A549 (cell line): Measurements from ENCODE around the gene NKAIN2. TPM values are rescaled to one million over a fixed set of nuclear protein-coding genes. Genes with fewer than 3 reads are reported as not detected.

Experiments
- ATAC-seq, 2 experiments: fragments of 200-7000 bp in 1 of 2; fragments of >200 bp in 1 of 2; cut with Nextera tagmentation in 1 of 2; cut with Tn5 transposase in 1 of 2; 3 replicates each; pipeline versions ENCODE4 v1.8.0 to v1.9.1; 2018 to 2020; ENCODE audit warnings: mild to moderate bottlenecking in 1 of 2, moderate library complexity in 1 of 2
- CTCF ChIA-PET: fragments of 300-600 bp; sonication (Branson Sonifier 250); formaldehyde crosslinking; extraction: SDS; loops from one replicate; lab custom pipeline; 2021; ENCODE audit warnings: antibody characterized with exemption, inconsistent platforms; lab: Yijun Ruan, JAX
- POLR2A ChIA-PET: fragments of 350-600 bp; formaldehyde crosslinking; extraction: SDS; loops from one replicate; lab custom pipeline; 2021; ENCODE audit warnings: antibody characterized with exemption, inconsistent platforms; lab: Yijun Ruan, JAX
- DNase-seq, 2 experiments: peaks; one replicate each; pipeline versions ENCODE4 v3.0.0 to v3.0.0-alpha.2; 2011 to 2016; ENCODE audit warnings: low read depth in 1 of 2, low spot score in 1 of 2
- FAIRE-seq: peaks from 2 replicates; lab custom pipeline; 2011; peaks lifted over from hg19 to GRCh38; lab: Jason Lieb, UNC
- H3K27ac ChIP-seq, 2 experiments: fragments of >200 bp; sonication (Bioruptor Twin); formaldehyde crosslinking; 3 replicates each; pipeline ENCODE4 v1.5.1; 2016 to 2017
- H3K4me1 ChIP-seq: fragments of >200 bp; sonication (Bioruptor Twin); formaldehyde crosslinking; 3 replicates; pipeline ENCODE4 v1.6.1; 2016
- H3K4me2 ChIP-seq: fragments of >200 bp; sonication (Bioruptor Twin); formaldehyde crosslinking; 3 replicates; pipeline ENCODE4 v1.6.1; 2016
- H3K4me3 ChIP-seq: fragments of >200 bp; sonication (Bioruptor Twin); formaldehyde crosslinking; 3 replicates; pipeline ENCODE4 v1.5.1; 2016
- H3K9me3 ChIP-seq: fragments of >200 bp; sonication (Bioruptor Twin); formaldehyde crosslinking; 3 replicates; pipeline ENCODE4 v1.6.1; 2016
- CBX8 ChIP-seq: fragments of 200-600 bp; sonication (generic); IDR thresholded peaks from 2 replicates; pipeline ENCODE4 v1.6.1; 2016
- CHD2 ChIP-seq: fragments of 150-350 bp; IDR thresholded peaks from 2 replicates; pipeline ENCODE4 v1.6.1; 2014; ENCODE audit warnings: low read length; ENCODE audit not compliant: partially characterized antibody
- EHMT2 ChIP-seq: fragments of 200-600 bp; sonication (generic); IDR thresholded peaks from 2 replicates; pipeline ENCODE4 v1.6.1; 2016; ENCODE audit warnings: antibody characterized with exemption, low read depth, mild to moderate bottlenecking, moderate library complexity
- EP300 ChIP-seq, 2 experiments: fragments of >200 bp; sonication (Bioruptor Twin); formaldehyde crosslinking; IDR thresholded peaks; 2 replicates in 1 of 2; 3 replicates in 1 of 2; pipeline ENCODE4 v1.6.1; 2016 to 2017
- ESRRA ChIP-seq: fragments of 150-350 bp; IDR thresholded peaks from 2 replicates; pipeline ENCODE4 v1.6.1; 2014; ENCODE audit warnings: mild to moderate bottlenecking, low read length, borderline replicate concordance
- FOSL2 ChIP-seq, 2 experiments: fragments of 450-650 bp in 1 of 2; fragments of >200 bp in 1 of 2; sonication (Bioruptor Twin) in 1 of 2; formaldehyde crosslinking; IDR thresholded peaks; 2 replicates each; pipeline versions ENCODE4 v1.5.0 to v1.6.1; 2016 to 2020; ENCODE audit warnings: mild to moderate bottlenecking in 1 of 2, moderate library complexity in 1 of 2
- HEYL ChIP-seq: fragments of 250-450 bp; sonication (Bioruptor Pico); IDR thresholded peaks from 2 replicates; pipeline ENCODE4 v1.8.0; 2021; ENCODE audit warnings: mild to moderate bottlenecking, moderate library complexity
- HOXA7 ChIP-seq: fragments of 250-450 bp; sonication (Bioruptor Pico); IDR thresholded peaks from 2 replicates; pipeline ENCODE4 v1.5.0; 2020; ENCODE audit warnings: mild to moderate bottlenecking, moderate library complexity
- HOXB5 ChIP-seq: fragments of 250-450 bp; sonication (Bioruptor Pico); IDR thresholded peaks from 2 replicates; pipeline ENCODE4 v1.5.0; 2020; ENCODE audit warnings: mild to moderate bottlenecking, moderate library complexity
- JUNB ChIP-seq: fragments of >200 bp; sonication (Bioruptor Twin); formaldehyde crosslinking; IDR thresholded peaks from 2 replicates; pipeline ENCODE4 v1.6.1; 2016
- KDM1A ChIP-seq: fragments of 200-600 bp; sonication (generic); IDR thresholded peaks from 2 replicates; pipeline ENCODE4 v1.6.1; 2016; ENCODE audit warnings: low read depth, mild to moderate bottlenecking
- KDM5A ChIP-seq: fragments of 200-600 bp; sonication (generic); IDR thresholded peaks from 2 replicates; pipeline ENCODE4 v1.6.1; 2016; ENCODE audit warnings: antibody characterized with exemption, mild to moderate bottlenecking
- MAFK ChIP-seq: fragments of 450-650 bp; IDR thresholded peaks from 2 replicates; pipeline ENCODE4 v1.6.1; 2014; ENCODE audit not compliant: partially characterized antibody
- MAZ ChIP-seq: fragments of 150-350 bp; IDR thresholded peaks from 2 replicates; pipeline ENCODE4 v1.6.1; 2014; ENCODE audit warnings: antibody characterized with exemption, low read depth, low read length, borderline replicate concordance
- NFE2L2 ChIP-seq: fragments of 150-350 bp; conservative IDR thresholded peaks from 2 replicates; pipeline ENCODE4 v1.6.1; 2014; ENCODE audit warnings: low read length
- NR3C1 ChIP-seq: fragments of >200 bp; sonication (Bioruptor Twin); formaldehyde crosslinking; IDR thresholded peaks from 3 replicates; pipeline ENCODE4 v1.6.1; 2017
- RAD21 ChIP-seq, 2 experiments: fragments of >200 bp in 1 of 2; sonication (Bioruptor Twin) in 1 of 2; formaldehyde crosslinking in 1 of 2; IDR thresholded peaks in 1 of 2; conservative IDR thresholded peaks in 1 of 2; 2 replicates in 1 of 2; 3 replicates in 1 of 2; pipeline ENCODE4 v1.6.1; 2012 to 2018; ENCODE audit warnings: inconsistent platforms in 1 of 2
- RFX5 ChIP-seq: fragments of 450-650 bp; IDR thresholded peaks from 2 replicates; pipeline ENCODE4 v1.7.1; 2014; ENCODE audit warnings: antibody characterized with exemption, mild to moderate bottlenecking, moderate library complexity
- SMC3 ChIP-seq: fragments of >200 bp; sonication (Bioruptor Twin); formaldehyde crosslinking; IDR thresholded peaks from 3 replicates; pipeline ENCODE4 v1.6.1; 2018; ENCODE audit warnings: inconsistent platforms
- SREBF2 ChIP-seq: fragments of 450-650 bp; IDR thresholded peaks from 2 replicates; pipeline ENCODE4 v1.6.1; 2014; ENCODE audit warnings: mild to moderate bottlenecking, moderate library complexity
- TP53 ChIP-seq: fragments of 250-450 bp; sonication (Bioruptor Pico); IDR thresholded peaks from 2 replicates; pipeline ENCODE4 v1.5.0; 2021; ENCODE audit warnings: mild to moderate bottlenecking, moderate library complexity
- ZSCAN20 ChIP-seq: fragments of 250-450 bp; sonication (Bioruptor Pico); IDR thresholded peaks from 2 replicates; pipeline ENCODE4 v1.8.0; 2022; ENCODE audit warnings: mild to moderate bottlenecking, moderate library complexity
- WGBS: methylation state at CpG from one replicate; pipeline ENCODE4 v1.1.6; 2017; ENCODE audit errors: missing lambda C conversion rate; 5-methylcytosine and 5-hydroxymethylcytosine counted together
- polyA plus RNA-seq, 4 experiments: library from polyadenylated mRNA; depleted of rRNA in 3 of 4; stranded (reverse); fragments of >200 nt; fragmentation: RNase III in 1 of 4; extraction: RNeasy Plus Mini Kit Qiagen cat#74134 plus additional on column Dnase treatment in 1 of 4; gene quantifications; 2 replicates in 3 of 4; 3 replicates in 1 of 4; pipeline ENCODE4 v1.2.3, GENCODE V29; 2011 to 2017
- TF ChIP-seq, protein P1 (sequence below): fragments of 150-350 bp; IDR thresholded peaks from 2 replicates; pipeline ENCODE4 v1.6.1; 2014; ENCODE audit warnings: low read depth, mild to moderate bottlenecking, low read length
- TF ChIP-seq, protein P2 (sequence below): fragments of 250-450 bp; sonication (Bioruptor Pico); IDR thresholded peaks from 2 replicates; pipeline ENCODE4 v1.5.0; 2020; ENCODE audit warnings: low read depth, mild to moderate bottlenecking, moderate library complexity
- TF ChIP-seq, protein P3 (sequence below): IDR thresholded peaks from 2 replicates; pipeline ENCODE4 v1.6.1; 2012
- TF ChIP-seq, protein P4 (sequence below): fragments of >200 bp; sonication (Bioruptor Twin); formaldehyde crosslinking; IDR thresholded peaks from 3 replicates; pipeline ENCODE4 v1.6.1; 2016
- TF ChIP-seq, protein P5 (sequence below): fragments of >200 bp; sonication (Bioruptor Twin); formaldehyde crosslinking; IDR thresholded peaks from 2 replicates; pipeline ENCODE4 v1.6.1; 2016

Gene NKAIN2
- polyA plus RNA-seq, 2 of the 4 experiments (the other 2 are of a cell fraction) = not detected

DNA sequence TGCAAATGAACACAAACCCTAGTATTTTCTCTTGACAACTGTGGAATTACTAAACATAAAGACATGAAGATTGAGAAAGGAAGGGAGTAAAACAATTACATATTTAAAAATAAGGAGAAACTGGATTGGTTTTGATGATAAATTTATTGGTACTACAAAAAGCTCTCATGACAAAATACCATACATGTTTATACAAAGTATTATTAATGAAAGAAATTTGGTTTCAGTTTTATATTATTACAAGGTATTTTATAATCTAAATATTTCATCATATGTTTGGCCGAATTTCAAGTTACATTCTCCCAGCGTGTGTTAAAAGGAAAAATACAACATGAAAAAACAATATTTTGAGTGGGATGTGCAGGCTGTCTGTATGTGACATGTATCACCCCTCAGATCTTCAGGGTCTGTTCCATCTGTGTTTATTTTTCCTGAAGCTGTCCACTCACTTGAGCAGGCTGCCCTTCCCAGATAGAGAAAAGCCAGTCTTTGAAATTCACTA lies 568.4 kb downstream of the NKAIN2 start:
- ATAC-seq = no peak
- H3K27ac ChIP-seq = no peak overlapping the region
- TF ChIP-seq CBX8 = no peak
- TF ChIP-seq, protein P1, sequence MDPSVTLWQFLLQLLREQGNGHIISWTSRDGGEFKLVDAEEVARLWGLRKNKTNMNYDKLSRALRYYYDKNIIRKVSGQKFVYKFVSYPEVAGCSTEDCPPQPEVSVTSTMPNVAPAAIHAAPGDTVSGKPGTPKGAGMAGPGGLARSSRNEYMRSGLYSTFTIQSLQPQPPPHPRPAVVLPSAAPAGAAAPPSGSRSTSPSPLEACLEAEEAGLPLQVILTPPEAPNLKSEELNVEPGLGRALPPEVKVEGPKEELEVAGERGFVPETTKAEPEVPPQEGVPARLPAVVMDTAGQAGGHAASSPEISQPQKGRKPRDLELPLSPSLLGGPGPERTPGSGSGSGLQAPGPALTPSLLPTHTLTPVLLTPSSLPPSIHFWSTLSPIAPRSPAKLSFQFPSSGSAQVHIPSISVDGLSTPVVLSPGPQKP = no peak
- TF ChIP-seq SREBF2 = no peak
- TF ChIP-seq, protein P2, sequence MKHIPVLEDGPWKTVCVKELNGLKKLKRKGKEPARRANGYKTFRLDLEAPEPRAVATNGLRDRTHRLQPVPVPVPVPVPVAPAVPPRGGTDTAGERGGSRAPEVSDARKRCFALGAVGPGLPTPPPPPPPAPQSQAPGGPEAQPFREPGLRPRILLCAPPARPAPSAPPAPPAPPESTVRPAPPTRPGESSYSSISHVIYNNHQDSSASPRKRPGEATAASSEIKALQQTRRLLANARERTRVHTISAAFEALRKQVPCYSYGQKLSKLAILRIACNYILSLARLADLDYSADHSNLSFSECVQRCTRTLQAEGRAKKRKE (CRISPR knock-in tag) = no peak
- no peak for TF ChIP-seq HEYL
- TF ChIP-seq KDM5A = no peak
- no peak for TF ChIP-seq EHMT2
- TF ChIP-seq, protein P3, sequence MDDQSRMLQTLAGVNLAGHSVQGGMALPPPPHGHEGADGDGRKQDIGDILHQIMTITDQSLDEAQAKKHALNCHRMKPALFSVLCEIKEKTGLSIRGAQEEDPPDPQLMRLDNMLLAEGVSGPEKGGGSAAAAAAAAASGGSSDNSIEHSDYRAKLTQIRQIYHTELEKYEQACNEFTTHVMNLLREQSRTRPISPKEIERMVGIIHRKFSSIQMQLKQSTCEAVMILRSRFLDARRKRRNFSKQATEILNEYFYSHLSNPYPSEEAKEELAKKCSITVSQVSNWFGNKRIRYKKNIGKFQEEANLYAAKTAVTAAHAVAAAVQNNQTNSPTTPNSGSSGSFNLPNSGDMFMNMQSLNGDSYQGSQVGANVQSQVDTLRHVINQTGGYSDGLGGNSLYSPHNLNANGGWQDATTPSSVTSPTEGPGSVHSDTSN = no peak
- TF ChIP-seq ZSCAN20 (CRISPR knock-in tag) = no peak
- TF ChIP-seq FOSL2 (IDR thresholded peaks at IDR 0.05) = no peak
- no peak for TF ChIP-seq FOSL2 (CRISPR knock-in tag; IDR thresholded peaks at IDR 0.05)
- TF ChIP-seq RFX5 = no peak
- no peak for TF ChIP-seq MAZ
- TF ChIP-seq RAD21 (conservative IDR thresholded peaks at IDR 0.05 in 1 of 2, IDR thresholded peaks at IDR 0.05 in 1 of 2) = no peak
- TF ChIP-seq EP300 (IDR thresholded peaks at IDR 0.05) = no peak
- TF ChIP-seq ESRRA = no peak
- TF ChIP-seq CHD2 = no peak
- no peak for TF ChIP-seq JUNB
- no peak for TF ChIP-seq NR3C1
- TF ChIP-seq, all 56 proteins: peak for 0
- Histone ChIP-seq H3K4me1 (no peaks in the 10 kb centered on the region), H3K9me3 (no peaks in the 10 kb centered on the region), H3K4me2 (peak overlapping the region; percentile 10; the same call in 1 of the 3 replicates), H3K4me3 (no peak overlapping the region)
- WGBS = 5% methylated on average over 2 of the region's 2 CpGs
- FAIRE-seq (no peak), DNase-seq (no peak)
- ChIA-PET CTCF (no interaction called here), POLR2A (no interaction called here)

DNA sequence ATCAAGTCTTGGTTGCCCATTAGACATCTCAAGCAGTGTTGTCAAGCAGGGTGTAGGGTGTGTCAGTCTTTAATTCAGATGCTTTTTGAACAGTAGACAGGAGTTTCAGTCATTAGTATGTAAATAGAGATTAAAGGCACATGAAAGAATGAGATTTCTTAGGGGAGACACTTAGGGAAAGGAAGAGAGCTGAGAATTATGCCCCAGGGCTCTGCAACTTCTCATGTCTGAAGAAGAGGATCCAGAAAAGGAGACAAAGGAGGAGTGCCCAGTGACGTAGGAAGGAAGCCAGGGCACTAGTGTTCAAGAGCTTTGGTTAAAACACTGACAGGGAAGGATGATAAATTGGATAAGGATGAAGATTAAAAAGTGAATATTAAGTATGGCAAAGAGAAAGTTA lies 569.7 kb downstream of the NKAIN2 start:
- Histone ChIP-seq H3K4me3 (no peak overlapping the region), H3K4me1 (no peaks in the 10 kb centered on the region), H3K4me2 (no peak overlapping the region), H3K27ac (no peak overlapping the region), H3K9me3 (no peaks in the 10 kb centered on the region)
- FAIRE-seq (no peak), DNase-seq (no peak), ATAC-seq (no peak)
- CTCF ChIA-PET = no interaction called here
- 0% methylated on average over 1 of the region's 1 CpG for WGBS
- TF ChIP-seq ZSCAN20 (CRISPR knock-in tag) = no peak
- no peak for TF ChIP-seq KDM1A
- no peak for TF ChIP-seq MAFK
- no peak for TF ChIP-seq HOXA7 (CRISPR knock-in tag)
- no peak for TF ChIP-seq TP53
- TF ChIP-seq CHD2 = no peak
- TF ChIP-seq, protein P4, sequence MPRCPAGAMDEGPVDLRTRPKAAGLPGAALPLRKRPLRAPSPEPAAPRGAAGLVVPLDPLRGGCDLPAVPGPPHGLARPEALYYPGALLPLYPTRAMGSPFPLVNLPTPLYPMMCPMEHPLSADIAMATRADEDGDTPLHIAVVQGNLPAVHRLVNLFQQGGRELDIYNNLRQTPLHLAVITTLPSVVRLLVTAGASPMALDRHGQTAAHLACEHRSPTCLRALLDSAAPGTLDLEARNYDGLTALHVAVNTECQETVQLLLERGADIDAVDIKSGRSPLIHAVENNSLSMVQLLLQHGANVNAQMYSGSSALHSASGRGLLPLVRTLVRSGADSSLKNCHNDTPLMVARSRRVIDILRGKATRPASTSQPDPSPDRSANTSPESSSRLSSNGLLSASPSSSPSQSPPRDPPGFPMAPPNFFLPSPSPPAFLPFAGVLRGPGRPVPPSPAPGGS = no peak
- TF ChIP-seq, protein P5, sequence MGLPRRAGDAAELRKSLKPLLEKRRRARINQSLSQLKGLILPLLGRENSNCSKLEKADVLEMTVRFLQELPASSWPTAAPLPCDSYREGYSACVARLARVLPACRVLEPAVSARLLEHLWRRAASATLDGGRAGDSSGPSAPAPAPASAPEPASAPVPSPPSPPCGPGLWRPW = no peak
- no peak for TF ChIP-seq NFE2L2
- TF ChIP-seq, protein P3 = no peak
- no peak for TF ChIP-seq HOXB5 (CRISPR knock-in tag)
- TF ChIP-seq SMC3 = no peak
- POLR2A ChIA-PET = no interaction called here
